Measurements from ENCODE around the gene TMTC1.

GRCh38 chr12:29732593-29732992 is 51.1 kb downstream of the TMTC1 start:
- TF ChIP-seq CTCF (IDR thresholded peaks at IDR 0.05) (no peak), POLR2A (IDR thresholded peaks at IDR 0.05) (no peak)
